Esophagus muscularis mucosa (tissue), 4 donors: ENCODE data around the gene LANCL3. TPM values are rescaled to one million over a fixed set of nuclear protein-coding genes. Genes with fewer than 3 reads are reported as not detected.
A peak's percentile ranks its signal among the peaks of the same experiment; 100 is the strongest.

Experiments used
- DNase-seq: peaks from one replicate; pipeline ENCODE4 v3.0.0-alpha.2; 2017; ENCODE audit errors: extremely low spot score
- H3K27ac ChIP-seq, 4 donors: fragments of 200-600 bp; sonication (generic); replicated peaks in 1 of 4; 1 replicate in 3 of 4; 2 replicates in 1 of 4; pipeline ENCODE4 v1.5.1; 2016 to 2019; ENCODE audit warnings: mild to moderate bottlenecking in 1 of 4
- H3K27me3 ChIP-seq, 4 donors: fragments of 200-600 bp; sonication (generic); one replicate each; pipeline versions ENCODE4 v1.5.1 to v1.6.0; 2016 to 2019
- H3K36me3 ChIP-seq, 4 donors: fragments of 200-600 bp; sonication (generic); one replicate each; pipeline ENCODE4 v1.5.1; 2016 to 2019
- H3K4me1 ChIP-seq, 4 donors: fragments of 200-600 bp; sonication (generic); one replicate each; pipeline ENCODE4 v1.5.1; 2016 to 2019
- H3K4me3 ChIP-seq, 4 donors: fragments of 200-600 bp; sonication (generic); 1 replicate in 2 of 4; 2 replicates in 2 of 4; pipeline ENCODE4 v1.5.1; 2016 to 2019; ENCODE audit warnings: mild to moderate bottlenecking in 4 of 4, moderate library complexity in 1 of 4
- H3K9me3 ChIP-seq, 4 donors: fragments of 200-600 bp; sonication (generic); 1 replicate in 3 of 4; 2 replicates in 1 of 4; pipeline ENCODE4 v1.5.1; 2016 to 2019
- EP300 ChIP-seq: sonication (generic); formaldehyde crosslinking; IDR thresholded peaks from one replicate; pipeline ENCODE4 v1.6.1; 2017; ENCODE audit warnings: antibody characterized with exemption
- POLR2A ChIP-seq: fragments of 450-650 bp; IDR thresholded peaks from one replicate; pipeline ENCODE4 v1.6.1; 2017; ENCODE audit warnings: antibody characterized with exemption, moderate library complexity, mild to moderate bottlenecking, low read depth
- POLR2AphosphoS5 ChIP-seq, 2 donors: sonication (generic); formaldehyde crosslinking; IDR thresholded peaks; one replicate each; pipeline ENCODE4 v1.6.1; 2017; ENCODE audit warnings: antibody characterized with exemption in 2 of 2
- WGBS: methylation state at CpG from one replicate; pipeline ENCODE4 v1.1.5; 2018; 5-methylcytosine and 5-hydroxymethylcytosine counted together
- intact Hi-C: fragments of 100-400 bp; cut with DNase I; formaldehyde crosslinking; loops from one replicate; pipeline ENCODE4 v1.15.1; 2023
- total RNA-seq, 4 donors: library from RNA; depleted of rRNA; stranded (reverse); fragments of >200 nt; gene quantifications; one replicate each; pipeline versions ENCODE4 v1.1.0 to v1.2.1, GENCODE V29; 2016
- TF ChIP-seq, protein P1 (sequence below), 3 experiments: fragments of 200-600 bp in 2 of 3; fragments of 450-650 bp in 1 of 3; sonication (generic) in 2 of 3; IDR thresholded peaks; one replicate each; pipeline ENCODE4 v1.5.1; 2017 to 2019; ENCODE audit warnings: antibody characterized with exemption in 3 of 3, mild to moderate bottlenecking in 2 of 3, moderate library complexity in 1 of 3

The LANCL3 gene
- total RNA-seq, 4 donors from 2014 or later, result 0.83 to 1.7 (median 1.5) TPM

GRCh38 chrX:37714479-37714878 lies 143.0 kb downstream of the LANCL3 start:
- intact Hi-C loops, result no loop called here
- H3K4me1 ChIP-seq, result no peaks in the 10 kb centered on the region
- no peak for DNase-seq
- no peaks in the 10 kb centered on the region for H3K36me3 ChIP-seq
- H3K27me3 ChIP-seq, result no peaks in the 10 kb centered on the region
- no peaks in the 10 kb centered on the region for H3K9me3 ChIP-seq
- no peak overlapping the region for H3K27ac ChIP-seq
- H3K4me3 ChIP-seq, result no peak overlapping the region
- 53% methylated on average over 2 of the region's 2 CpGs for WGBS
- TF ChIP-seq EP300 (no peak), POLR2AphosphoS5 (IDR thresholded peaks at IDR 0.05) (no peak), POLR2A (no peak)
- TF ChIP-seq, protein P1, sequence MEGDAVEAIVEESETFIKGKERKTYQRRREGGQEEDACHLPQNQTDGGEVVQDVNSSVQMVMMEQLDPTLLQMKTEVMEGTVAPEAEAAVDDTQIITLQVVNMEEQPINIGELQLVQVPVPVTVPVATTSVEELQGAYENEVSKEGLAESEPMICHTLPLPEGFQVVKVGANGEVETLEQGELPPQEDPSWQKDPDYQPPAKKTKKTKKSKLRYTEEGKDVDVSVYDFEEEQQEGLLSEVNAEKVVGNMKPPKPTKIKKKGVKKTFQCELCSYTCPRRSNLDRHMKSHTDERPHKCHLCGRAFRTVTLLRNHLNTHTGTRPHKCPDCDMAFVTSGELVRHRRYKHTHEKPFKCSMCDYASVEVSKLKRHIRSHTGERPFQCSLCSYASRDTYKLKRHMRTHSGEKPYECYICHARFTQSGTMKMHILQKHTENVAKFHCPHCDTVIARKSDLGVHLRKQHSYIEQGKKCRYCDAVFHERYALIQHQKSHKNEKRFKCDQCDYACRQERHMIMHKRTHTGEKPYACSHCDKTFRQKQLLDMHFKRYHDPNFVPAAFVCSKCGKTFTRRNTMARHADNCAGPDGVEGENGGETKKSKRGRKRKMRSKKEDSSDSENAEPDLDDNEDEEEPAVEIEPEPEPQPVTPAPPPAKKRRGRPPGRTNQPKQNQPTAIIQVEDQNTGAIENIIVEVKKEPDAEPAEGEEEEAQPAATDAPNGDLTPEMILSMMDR (IDR thresholded peaks at IDR 0.05), result no peak

DNA sequence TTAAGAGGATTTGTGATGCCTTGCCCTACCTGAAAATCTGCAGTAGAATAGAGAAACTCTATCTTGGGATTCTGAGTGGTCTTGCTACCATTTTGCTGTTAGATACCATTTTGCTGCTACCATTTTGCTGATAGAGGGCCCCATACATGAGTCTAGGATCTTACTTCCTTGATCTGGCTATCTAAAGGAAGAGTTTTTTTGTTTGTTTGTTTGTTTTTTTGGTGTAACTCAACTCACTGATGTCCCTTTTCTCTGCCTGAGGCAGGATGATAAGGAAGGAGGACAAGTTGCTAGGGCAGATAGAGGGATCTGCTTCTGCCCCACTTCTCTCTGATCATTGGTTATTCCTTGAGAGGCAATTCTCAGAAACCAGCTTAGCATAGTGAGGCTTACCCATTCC lies 145.1 kb downstream of the LANCL3 start:
- DNase-seq, result no peak
- H3K36me3 ChIP-seq, result no peaks in the 10 kb centered on the region
- H3K4me3 ChIP-seq, result no peak overlapping the region
- no peak overlapping the region for H3K27ac ChIP-seq
- intact Hi-C loops, result no loop called here
- no peaks in the 10 kb centered on the region for H3K9me3 ChIP-seq
- H3K4me1 ChIP-seq, result no peaks in the 10 kb centered on the region
- TF ChIP-seq POLR2AphosphoS5 (IDR thresholded peaks at IDR 0.05) (no peak), EP300 (no peak), POLR2A (no peak)
- TF ChIP-seq, protein P1 (IDR thresholded peaks at IDR 0.05), result no peak
- no peaks in the 10 kb centered on the region for H3K27me3 ChIP-seq

- 63% methylated on average over 1 of the region's 1 CpG for WGBS
- no peaks in the 10 kb centered on the region for H3K27me3 ChIP-seq
- no peaks in the 10 kb centered on the region for H3K36me3 ChIP-seq
- peaks cover 0 to 6% (median 1%) of the 10 kb centered on the region in 4 donors for H3K4me1 ChIP-seq
- H3K27ac ChIP-seq, result no peak overlapping the region
- no peak for TF ChIP-seq POLR2A
- no peak for TF ChIP-seq POLR2AphosphoS5 (IDR thresholded peaks at IDR 0.05)
- no peak for TF ChIP-seq EP300
- TF ChIP-seq, protein P1 (IDR thresholded peaks at IDR 0.05), result no peak
- H3K4me3 ChIP-seq, result no peak overlapping the region
- no peak for DNase-seq
- intact Hi-C loops, result no loop called here
- H3K9me3 ChIP-seq, result no peaks in the 10 kb centered on the region
Measured at GRCh38 chrX:37717708-37718107, 146.2 kb downstream of the LANCL3 start.

GRCh38 chrX:37722595-37722994 lies 151.1 kb downstream of the LANCL3 start:
- H3K27me3 ChIP-seq, result no peaks in the 10 kb centered on the region
- no peak for TF ChIP-seq POLR2A
- no peak overlapping the region for H3K4me3 ChIP-seq
- no peak for DNase-seq
- H3K4me1 ChIP-seq, result peaks cover 0 to 15% (median 9%) of the 10 kb centered on the region in 4 donors
- intact Hi-C loops, result no loop called here
- 62% methylated on average over 1 of the region's 1 CpG for WGBS
- peak overlapping the region; percentile 67 to 72 (median 70) for H3K27ac ChIP-seq
- H3K36me3 ChIP-seq, result no peaks in the 10 kb centered on the region
- H3K9me3 ChIP-seq, result no peaks in the 10 kb centered on the region

DNA sequence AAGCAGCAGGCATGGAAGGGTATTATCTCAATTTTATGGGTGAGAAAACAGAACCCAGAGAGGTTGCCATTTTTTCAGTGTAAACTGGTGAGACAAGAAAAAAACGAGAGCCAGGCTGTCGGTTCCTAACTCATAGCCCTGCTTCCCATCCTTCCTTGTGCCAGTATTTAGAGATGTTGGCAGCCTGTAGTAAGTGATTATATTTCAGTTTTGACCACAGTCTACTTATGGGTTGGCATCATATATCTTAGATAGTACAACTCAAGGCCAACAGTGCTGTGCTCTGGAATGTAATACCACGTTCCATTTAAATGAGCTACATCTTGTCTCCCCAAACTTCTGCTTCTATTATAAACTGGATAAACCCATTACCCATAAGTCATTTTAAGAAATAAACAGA lies 154.9 kb downstream of the LANCL3 start:
- intact Hi-C loops, result no loop called here
- WGBS, result 70% methylated on average over 3 of the region's 3 CpGs
- H3K27me3 ChIP-seq, result no peaks in the 10 kb centered on the region
- DNase-seq, result no peak
- peaks cover 0 to 15% (median 9%) of the 10 kb centered on the region in 4 donors for H3K4me1 ChIP-seq
- H3K9me3 ChIP-seq, result no peaks in the 10 kb centered on the region
- H3K4me3 ChIP-seq, result no peak overlapping the region
- TF ChIP-seq EP300, result no peak
- TF ChIP-seq POLR2AphosphoS5 (IDR thresholded peaks at IDR 0.05), result no peak
- TF ChIP-seq, protein P1 (IDR thresholded peaks at IDR 0.05), result no peak
- TF ChIP-seq POLR2A, result no peak
- no peaks in the 10 kb centered on the region for H3K36me3 ChIP-seq
- H3K27ac ChIP-seq, result no peak overlapping the region

Other genes with a start within 250 kb of the LANCL3 start
- gene PRRG1, start 222.3 kb upstream of the LANCL3 start, total RNA-seq, result 1 to 10 TPM; 4.5 to 7.1 (median 5.1) TPM
- gene XK, start 114.1 kb downstream of the LANCL3 start, total RNA-seq, result 10 to 100 TPM in 2 of 4 donors, 1 to 10 TPM in 2; 8.4 to 11.9 (median 9.9) TPM
- 10 to 100 TPM; 11.4 to 24.5 (median 14.0) TPM for gene CYBB, start 208.4 kb downstream of the LANCL3 start, total RNA-seq